GM08714 (cell line): Measurements from ENCODE around the gene ADAMTS17.

Source experiments
- H3K4me3 ChIP-seq: fragments of 200-500 bp; sonication (Bioruptor generic); 2 replicates; pipeline ENCODE4 v1.5.1; 2014; ENCODE audit warnings: mild to moderate bottlenecking, low read length, inconsistent platforms
- ZNF274 ChIP-seq: IDR thresholded peaks from 2 replicates; pipeline ENCODE4 v1.6.1; 2012; ENCODE audit warnings: mild to moderate bottlenecking, low read depth, low read length

Gene ADAMTS17

GRCh38 chr15:100208921-100209603 is 132.7 kb downstream of the ADAMTS17 start:
- H3K4me3 ChIP-seq: no peak overlapping the region

GRCh38 chr15:100207053-100207452 is 134.7 kb downstream of the ADAMTS17 start:
- TF ChIP-seq ZNF274: no peak
- no peak overlapping the region for H3K4me3 ChIP-seq

More at GRCh38 chr15:100208921-100209603, 132.7 kb downstream of the ADAMTS17 start:
- no peak for TF ChIP-seq ZNF274

GRCh38 chr15:100206643-100207042 is 135.1 kb downstream of the ADAMTS17 start:
- no peak for TF ChIP-seq ZNF274
- no peak overlapping the region for H3K4me3 ChIP-seq

- no peak overlapping the region for H3K4me3 ChIP-seq
- no peak for TF ChIP-seq ZNF274
Measured at GRCh38 chr15:100205549-100206295, 136.1 kb downstream of the ADAMTS17 start.

GRCh38 chr15:100204771-100205170 is 137.0 kb downstream of the ADAMTS17 start:
- H3K4me3 ChIP-seq: no peak overlapping the region
- no peak for TF ChIP-seq ZNF274

- no peak overlapping the region for H3K4me3 ChIP-seq
- no peak for TF ChIP-seq ZNF274
Measured at GRCh38 chr15:100204211-100204610, 137.6 kb downstream of the ADAMTS17 start.

GRCh38 chr15:100202309-100202960 is 139.3 kb downstream of the ADAMTS17 start:
- no peak for TF ChIP-seq ZNF274
- H3K4me3 ChIP-seq: no peak overlapping the region

- no peak for TF ChIP-seq ZNF274
- no peak overlapping the region for H3K4me3 ChIP-seq
Measured at GRCh38 chr15:100201376-100202280, 140.1 kb downstream of the ADAMTS17 start.

GRCh38 chr15:100200287-100200880 is 141.4 kb downstream of the ADAMTS17 start:
- no peak for TF ChIP-seq ZNF274
- H3K4me3 ChIP-seq: no peak overlapping the region

GRCh38 chr15:100199711-100200286 is 142.0 kb downstream of the ADAMTS17 start:
- TF ChIP-seq ZNF274: no peak
- no peak overlapping the region for H3K4me3 ChIP-seq

- TF ChIP-seq ZNF274: no peak
Measured at GRCh38 chr15:100198442-100198841, 143.3 kb downstream of the ADAMTS17 start.

GRCh38 chr15:100196326-100197058 is 145.3 kb downstream of the ADAMTS17 start:
- no peak overlapping the region for H3K4me3 ChIP-seq
- no peak for TF ChIP-seq ZNF274

More at GRCh38 chr15:100198442-100198841, 143.3 kb downstream of the ADAMTS17 start:
- no peak overlapping the region for H3K4me3 ChIP-seq
